Measurements from ENCODE around the gene GRIK2. TPM values are rescaled to one million over a fixed set of nuclear protein-coding genes. Genes with fewer than 3 reads are reported as not detected.

Gene GRIK2
- total and polyA plus RNA-seq, 7 donors, result 0.25 to 8.9 (median 2.1) TPM; not detected in 2

- H3K27me3 ChIP-seq, result peaks cover 5 to 76% (median 49%) of the 10 kb centered on the region in 3 donors
- no peaks in the 10 kb centered on the region for H3K9me3 ChIP-seq
- intact Hi-C loops (cut with DNase I), result no loop called here
- TF ChIP-seq POLR2AphosphoS5 (IDR thresholded peaks at IDR 0.05) (no peak), POLR2A (IDR thresholded peaks at IDR 0.05) (no peak), EP300 (IDR thresholded peaks at IDR 0.05) (no peak)
- TF ChIP-seq, protein P1, sequence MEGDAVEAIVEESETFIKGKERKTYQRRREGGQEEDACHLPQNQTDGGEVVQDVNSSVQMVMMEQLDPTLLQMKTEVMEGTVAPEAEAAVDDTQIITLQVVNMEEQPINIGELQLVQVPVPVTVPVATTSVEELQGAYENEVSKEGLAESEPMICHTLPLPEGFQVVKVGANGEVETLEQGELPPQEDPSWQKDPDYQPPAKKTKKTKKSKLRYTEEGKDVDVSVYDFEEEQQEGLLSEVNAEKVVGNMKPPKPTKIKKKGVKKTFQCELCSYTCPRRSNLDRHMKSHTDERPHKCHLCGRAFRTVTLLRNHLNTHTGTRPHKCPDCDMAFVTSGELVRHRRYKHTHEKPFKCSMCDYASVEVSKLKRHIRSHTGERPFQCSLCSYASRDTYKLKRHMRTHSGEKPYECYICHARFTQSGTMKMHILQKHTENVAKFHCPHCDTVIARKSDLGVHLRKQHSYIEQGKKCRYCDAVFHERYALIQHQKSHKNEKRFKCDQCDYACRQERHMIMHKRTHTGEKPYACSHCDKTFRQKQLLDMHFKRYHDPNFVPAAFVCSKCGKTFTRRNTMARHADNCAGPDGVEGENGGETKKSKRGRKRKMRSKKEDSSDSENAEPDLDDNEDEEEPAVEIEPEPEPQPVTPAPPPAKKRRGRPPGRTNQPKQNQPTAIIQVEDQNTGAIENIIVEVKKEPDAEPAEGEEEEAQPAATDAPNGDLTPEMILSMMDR (IDR thresholded peaks at IDR 0.05), result no peak
- H3K4me1 ChIP-seq, result peaks cover 0 to 25% (median 13%) of the 10 kb centered on the region in 4 donors
- H3K36me3 ChIP-seq, result no peaks in the 10 kb centered on the region
- DNase-seq, result no peak
- H3K27ac ChIP-seq, result no peak overlapping the region
- H3K4me3 ChIP-seq, result no peak overlapping the region
Measured at GRCh38 chr6:101394936-101395335, 1.4 kb downstream of the GRIK2 start.

- Histone ChIP-seq H3K27me3 (peaks cover 5 to 80% (median 49%) of the 10 kb centered on the region in 3 donors), H3K4me1 (peaks cover 0 to 25% (median 13%) of the 10 kb centered on the region in 4 donors), H3K9me3 (no peaks in the 10 kb centered on the region), H3K4me3 (no peak overlapping the region), H3K36me3 (no peaks in the 10 kb centered on the region), H3K27ac (no peak overlapping the region)
- intact Hi-C loops (cut with DNase I), result no loop called here
- no peak for TF ChIP-seq EP300 (IDR thresholded peaks at IDR 0.05)
- no peak for TF ChIP-seq POLR2A (IDR thresholded peaks at IDR 0.05)
- no peak for TF ChIP-seq POLR2AphosphoS5 (IDR thresholded peaks at IDR 0.05)
- TF ChIP-seq, protein P1 (IDR thresholded peaks at IDR 0.05), result no peak
- no peak for DNase-seq
Measured at GRCh38 chr6:101395345-101395744, 1.8 kb downstream of the GRIK2 start.

DNA sequence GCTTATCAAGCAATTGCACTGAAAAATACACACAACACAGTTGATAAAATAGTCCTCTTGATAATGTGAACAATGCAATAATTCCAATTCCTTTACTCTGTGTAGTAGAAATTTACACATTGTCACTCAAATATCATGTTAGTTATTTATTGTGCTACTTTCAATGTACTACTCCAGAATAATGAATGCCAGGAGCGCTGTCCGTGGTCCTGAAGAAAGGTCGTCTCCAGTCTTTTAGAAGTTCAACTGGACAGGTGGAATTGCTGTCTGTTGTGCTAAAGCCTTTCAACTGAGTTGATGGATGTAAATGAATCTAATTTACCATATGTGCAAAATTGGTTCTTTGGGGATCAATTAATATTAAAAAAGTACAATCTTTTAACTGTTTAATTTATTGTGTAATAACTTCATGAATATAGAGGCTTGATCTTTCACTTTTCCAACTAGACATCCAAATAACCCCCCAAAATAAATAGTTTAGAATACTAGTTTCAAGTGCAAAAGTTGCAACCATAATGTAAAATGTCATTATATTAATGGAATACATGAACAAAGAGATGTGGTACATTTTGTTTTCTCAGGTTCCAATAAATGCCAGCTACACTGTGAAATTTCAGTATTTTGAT is 3.2 kb downstream of the GRIK2 start:
- DNase-seq, result no peak
- H3K9me3 ChIP-seq, result peaks cover 0 to 3% (median 0%) of the 10 kb centered on the region in 4 donors
- no peak for TF ChIP-seq POLR2A (IDR thresholded peaks at IDR 0.05)
- no peak for TF ChIP-seq POLR2AphosphoS5 (IDR thresholded peaks at IDR 0.05)
- TF ChIP-seq, protein P1 (IDR thresholded peaks at IDR 0.05), result no peak
- no peak for TF ChIP-seq EP300 (IDR thresholded peaks at IDR 0.05)
- 2% methylated on average over 3 of the region's 3 CpGs for WGBS, 2 donors
- H3K27me3 ChIP-seq, result peaks cover 5 to 83% (median 46%) of the 10 kb centered on the region in 3 donors
- H3K27ac ChIP-seq, result no peak overlapping the region
- no peaks in the 10 kb centered on the region for H3K36me3 ChIP-seq
- peaks cover 0 to 25% (median 13%) of the 10 kb centered on the region in 4 donors for H3K4me1 ChIP-seq
- no peak overlapping the region for H3K4me3 ChIP-seq
- intact Hi-C loops (cut with DNase I), result no loop called here

GRCh38 chr6:101397199-101397598 is 3.7 kb downstream of the GRIK2 start:
- no peak overlapping the region for H3K4me3 ChIP-seq
- H3K27me3 ChIP-seq, result peaks cover 5 to 83% (median 46%) of the 10 kb centered on the region in 3 donors
- peaks cover 0 to 22% (median 13%) of the 10 kb centered on the region in 4 donors for H3K4me1 ChIP-seq
- DNase-seq, result no peak
- peaks cover 0 to 3% (median 0%) of the 10 kb centered on the region in 4 donors for H3K9me3 ChIP-seq
- no peak overlapping the region for H3K27ac ChIP-seq
- TF ChIP-seq, protein P1 (IDR thresholded peaks at IDR 0.05), result no peak
- TF ChIP-seq POLR2AphosphoS5 (IDR thresholded peaks at IDR 0.05) (no peak), EP300 (IDR thresholded peaks at IDR 0.05) (no peak), POLR2A (IDR thresholded peaks at IDR 0.05) (no peak)
- no peaks in the 10 kb centered on the region for H3K36me3 ChIP-seq
- 3 to 15% methylated on average over 4 of the region's 4 CpGs for WGBS, 2 donors
- intact Hi-C loops (cut with DNase I), result no loop called here
